Neutrophil (primary cell): ENCODE data around the gene CA10.

Experiments
- H3K27ac ChIP-seq: fragments of 200-600 bp; sonication (generic); 2 replicates; pipeline ENCODE4 v1.5.1; 2016; ENCODE audit warnings: mild to moderate bottlenecking, moderate library complexity
- H3K27me3 ChIP-seq: fragments of 200-600 bp; sonication (generic); 2 replicates; pipeline ENCODE4 v1.6.0; 2016; ENCODE audit warnings: mild to moderate bottlenecking
- H3K36me3 ChIP-seq: fragments of 200-600 bp; sonication (generic); 2 replicates; pipeline ENCODE4 v1.5.1; 2017
- H3K4me1 ChIP-seq, 2 experiments: fragments of 200-600 bp in 1 of 2; sonication (generic) in 1 of 2; 1 replicate in 1 of 2; 2 replicates in 1 of 2; pipeline versions ENCODE4 v1.5.1 to v1.6.1; 2013 to 2016; ENCODE audit warnings: low read depth in 1 of 2, low read length in 1 of 2, mild to moderate bottlenecking in 1 of 2, moderate library complexity in 1 of 2; ENCODE audit not compliant: control insufficient read depth in 1 of 2, insufficient read depth in 1 of 2
- H3K4me3 ChIP-seq, 2 experiments: fragments of 200-600 bp in 1 of 2; sonication (generic) in 1 of 2; 1 replicate in 1 of 2; 2 replicates in 1 of 2; pipeline ENCODE4 v1.5.1; 2013 to 2016; ENCODE audit warnings: low read depth in 1 of 2, low read length in 1 of 2, mild to moderate bottlenecking in 1 of 2, moderate library complexity in 1 of 2
- H3K9me3 ChIP-seq: fragments of 200-600 bp; sonication (generic); 2 replicates; pipeline ENCODE4 v1.5.1; 2016
- CTCF ChIP-seq: fragments of 200-600 bp; sonication (generic); IDR thresholded peaks from 2 replicates; pipeline ENCODE4 v1.5.1; 2016; ENCODE audit warnings: antibody characterized with exemption

CA10 gene

GRCh38 chr17:51604299-51605020 lies 554.1 kb downstream of the CA10 start:
- Histone ChIP-seq H3K27ac (no peak overlapping the region), H3K27me3 (no peaks in the 10 kb centered on the region), H3K4me1 (no peaks in the 10 kb centered on the region), H3K36me3 (no peaks in the 10 kb centered on the region), H3K9me3 (no peaks in the 10 kb centered on the region), H3K4me3 (no peak overlapping the region)
- no peak for TF ChIP-seq CTCF

DNA sequence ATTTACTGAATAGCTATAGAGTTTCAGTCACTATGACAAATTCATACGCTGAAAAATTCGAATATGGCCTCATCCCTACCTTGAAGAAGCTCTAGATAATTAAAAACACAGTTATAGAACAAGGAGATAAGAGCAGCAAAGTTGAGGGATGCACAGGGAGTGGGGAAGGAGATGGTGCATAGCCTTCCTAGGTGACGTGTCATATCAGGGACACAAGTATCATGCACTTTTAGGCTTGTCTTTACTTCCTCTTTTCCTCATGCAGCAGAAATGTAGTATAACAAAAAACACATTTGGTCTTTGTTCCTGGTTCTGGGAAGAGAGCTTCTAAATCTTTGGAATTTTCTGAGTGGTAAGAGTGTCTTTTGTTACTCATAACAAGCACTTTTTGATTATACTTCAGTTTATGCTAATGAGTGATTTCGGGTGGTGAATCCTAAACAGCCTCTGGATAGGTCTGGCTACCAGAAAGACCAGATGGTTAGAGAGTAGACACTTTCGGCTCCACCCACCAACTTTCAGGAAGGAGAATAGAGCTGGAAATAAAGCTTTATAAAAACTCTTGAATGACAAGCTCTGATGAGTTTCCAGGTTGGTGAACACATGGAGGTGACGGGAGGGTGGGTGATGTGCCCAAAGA lies 556.8 kb downstream of the CA10 start:
- TF ChIP-seq CTCF: no peak
- no peaks in the 10 kb centered on the region for H3K27me3 ChIP-seq
- no peak overlapping the region for H3K27ac ChIP-seq

DNA sequence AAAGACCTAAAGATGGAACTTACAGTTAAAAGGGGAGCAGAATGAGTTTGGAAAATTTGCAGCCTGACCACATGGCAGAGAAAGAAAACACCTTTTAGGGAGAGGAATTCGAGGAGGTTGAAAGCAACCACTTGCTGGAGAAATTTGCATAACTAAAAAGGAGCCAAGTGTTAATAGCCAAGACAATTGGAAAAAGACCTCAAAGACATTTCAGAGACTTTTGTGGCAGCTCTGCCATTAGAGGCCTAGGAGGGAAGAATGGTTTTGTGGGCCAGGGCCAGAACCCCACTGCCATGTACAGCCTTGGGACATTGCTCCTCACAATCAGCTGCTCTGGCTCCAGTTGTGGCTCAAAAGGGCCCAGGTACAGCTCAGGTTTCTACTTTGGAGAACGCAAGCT lies 559.7 kb downstream of the CA10 start:
- no peaks in the 10 kb centered on the region for H3K27me3 ChIP-seq
- TF ChIP-seq CTCF: no peak
- no peaks in the 10 kb centered on the region for H3K4me1 ChIP-seq
- H3K9me3 ChIP-seq: no peaks in the 10 kb centered on the region
- no peak overlapping the region for H3K4me3 ChIP-seq
- no peaks in the 10 kb centered on the region for H3K36me3 ChIP-seq
- no peak overlapping the region for H3K27ac ChIP-seq

More for the DNA sequence above, 556.8 kb downstream of the CA10 start:
- H3K9me3 ChIP-seq: no peaks in the 10 kb centered on the region
- no peaks in the 10 kb centered on the region for H3K4me1 ChIP-seq
- H3K4me3 ChIP-seq: no peak overlapping the region
- no peaks in the 10 kb centered on the region for H3K36me3 ChIP-seq

DNA sequence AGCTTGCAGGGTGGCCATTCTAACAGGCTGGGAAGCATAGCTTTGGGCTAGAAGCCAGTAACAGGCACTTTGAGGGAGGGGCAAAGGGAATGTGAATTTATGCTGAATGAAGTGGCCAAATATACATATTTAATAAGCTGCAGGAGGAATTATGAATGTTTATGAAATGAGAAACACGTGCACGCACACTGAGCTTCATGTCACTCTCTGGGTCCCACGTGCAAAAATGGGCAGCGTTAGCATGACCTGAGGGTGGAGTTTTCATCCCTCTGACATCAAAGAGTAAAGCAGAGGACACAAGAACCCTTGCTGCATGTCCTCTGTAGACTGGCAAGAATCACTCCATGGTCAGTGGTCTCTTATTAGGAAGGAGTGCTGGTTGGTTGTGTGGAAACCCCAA lies 561.2 kb downstream of the CA10 start:
- no peaks in the 10 kb centered on the region for H3K4me1 ChIP-seq
- H3K9me3 ChIP-seq: no peaks in the 10 kb centered on the region
- no peak overlapping the region for H3K27ac ChIP-seq
- no peak for TF ChIP-seq CTCF
- H3K36me3 ChIP-seq: no peaks in the 10 kb centered on the region
- no peaks in the 10 kb centered on the region for H3K27me3 ChIP-seq
- no peak overlapping the region for H3K4me3 ChIP-seq

- Histone ChIP-seq H3K4me1 (no peaks in the 10 kb centered on the region), H3K27me3 (no peaks in the 10 kb centered on the region), H3K4me3 (no peak overlapping the region), H3K9me3 (no peaks in the 10 kb centered on the region), H3K36me3 (no peaks in the 10 kb centered on the region), H3K27ac (no peak overlapping the region)
- no peak for TF ChIP-seq CTCF
Observed at GRCh38 chr17:51595826-51596398, 562.6 kb downstream of the CA10 start.
